Measurements from ENCODE around the gene CASP10.
"Not testable (repeated sequence)": the region's sequence is repeated elsewhere in the genome, so short reads cannot be mapped to it uniquely, and the experiment has no call there.

Gene CASP10

DNA sequence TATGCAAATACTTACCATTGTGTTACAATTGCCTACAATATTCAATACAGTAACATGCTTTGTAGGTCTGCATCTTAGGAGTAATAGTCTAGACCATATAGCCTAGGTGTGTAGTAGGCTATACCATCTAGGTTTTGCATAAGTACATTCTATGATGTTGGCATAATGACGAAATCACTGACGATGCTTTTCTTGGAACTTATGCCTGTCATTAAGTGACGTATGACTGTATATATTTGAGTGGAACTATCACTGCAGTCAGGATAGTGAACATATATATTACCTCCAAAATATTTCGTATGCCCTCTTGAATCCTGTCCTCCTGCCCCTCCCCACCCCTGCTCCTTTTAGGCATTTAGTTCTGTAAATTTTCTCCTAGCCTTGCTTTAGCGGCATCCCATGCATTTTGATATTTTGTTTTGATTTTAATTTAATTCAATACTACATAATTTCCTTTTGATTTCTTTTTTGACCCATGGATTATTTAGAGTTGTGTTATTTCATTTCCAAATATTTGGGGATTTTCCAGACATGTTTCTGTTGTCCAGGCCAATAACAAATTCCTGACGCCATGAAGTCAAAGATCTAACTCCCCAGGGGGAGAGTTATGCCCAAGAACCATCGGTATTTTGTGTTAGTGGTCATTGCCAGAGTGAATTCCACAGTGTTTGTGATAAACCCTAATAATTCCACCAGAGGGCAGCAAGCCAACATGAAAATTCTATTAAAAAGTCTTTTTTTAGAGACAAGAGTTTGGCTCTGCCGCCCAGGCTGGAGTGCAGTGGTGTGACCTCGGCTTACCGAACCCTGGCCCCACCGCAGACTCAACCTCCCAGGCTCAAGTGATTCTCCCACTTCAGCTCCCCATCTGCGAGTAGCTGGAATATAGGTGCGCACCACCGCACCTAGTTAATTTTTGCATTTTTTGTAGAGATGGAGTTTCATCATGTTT, 53.2 kb downstream of the CASP10 start:
- peak; percentile 29 for DNase-seq

GRCh38 chr2:201237486-201238123, 54.7 kb downstream of the CASP10 start:
- DNase-seq = no peak

GRCh38 chr2:201239167-201239935, 56.4 kb downstream of the CASP10 start:
- not testable (repeated sequence) for DNase-seq

- DNase-seq = no peak
Observed at GRCh38 chr2:201242571-201243277, 59.8 kb downstream of the CASP10 start.

DNA sequence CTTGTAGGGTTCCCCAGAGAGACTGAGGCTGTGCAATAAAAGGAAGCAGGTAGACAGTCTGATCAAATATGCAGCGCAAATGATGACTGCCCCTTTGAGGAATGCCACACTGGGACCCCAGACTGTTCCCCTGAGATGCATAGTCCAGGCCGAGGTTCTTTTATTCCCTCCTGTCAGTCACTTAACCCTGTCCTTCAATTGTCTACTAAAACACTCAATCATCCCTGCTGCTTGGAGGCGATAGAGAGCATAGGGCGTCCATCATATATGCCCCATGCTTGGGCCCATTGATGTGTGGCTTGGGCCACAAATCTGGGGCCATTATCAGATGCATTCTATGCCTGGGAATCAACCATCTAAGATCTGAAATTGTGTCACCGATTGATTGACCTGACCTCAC, 61.9 kb downstream of the CASP10 start:
- DNase-seq = no peak

DNA sequence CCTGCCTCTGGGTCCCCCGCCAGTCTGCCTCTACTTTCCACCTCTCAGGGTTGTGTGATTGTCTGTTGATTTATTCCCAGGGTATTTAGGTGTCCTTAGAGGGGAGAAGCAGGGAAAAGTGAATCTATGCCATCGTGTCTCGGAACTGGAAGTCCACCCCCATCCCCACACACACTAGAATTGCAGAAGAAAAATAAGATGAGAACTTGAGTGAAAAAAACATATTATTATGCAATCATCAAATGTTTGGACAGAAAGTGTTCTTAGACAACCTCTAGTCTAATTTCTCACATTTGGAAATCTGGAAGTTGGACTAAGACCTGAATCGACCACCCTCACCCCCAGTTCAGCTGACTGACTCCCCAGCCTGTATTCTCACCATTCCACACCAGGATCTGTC, 63.3 kb downstream of the CASP10 start:
- DNase-seq = no peak

GRCh38 chr2:201248288-201248844, 65.4 kb downstream of the CASP10 start:
- no peak for DNase-seq

GRCh38 chr2:201249889-201250288, 66.9 kb downstream of the CASP10 start:
- DNase-seq = no peak

- DNase-seq = no peak
Observed at GRCh38 chr2:201250741-201251140, 67.8 kb downstream of the CASP10 start.

- no peak for DNase-seq
Observed at GRCh38 chr2:201254081-201254730, 71.3 kb downstream of the CASP10 start.

DNA sequence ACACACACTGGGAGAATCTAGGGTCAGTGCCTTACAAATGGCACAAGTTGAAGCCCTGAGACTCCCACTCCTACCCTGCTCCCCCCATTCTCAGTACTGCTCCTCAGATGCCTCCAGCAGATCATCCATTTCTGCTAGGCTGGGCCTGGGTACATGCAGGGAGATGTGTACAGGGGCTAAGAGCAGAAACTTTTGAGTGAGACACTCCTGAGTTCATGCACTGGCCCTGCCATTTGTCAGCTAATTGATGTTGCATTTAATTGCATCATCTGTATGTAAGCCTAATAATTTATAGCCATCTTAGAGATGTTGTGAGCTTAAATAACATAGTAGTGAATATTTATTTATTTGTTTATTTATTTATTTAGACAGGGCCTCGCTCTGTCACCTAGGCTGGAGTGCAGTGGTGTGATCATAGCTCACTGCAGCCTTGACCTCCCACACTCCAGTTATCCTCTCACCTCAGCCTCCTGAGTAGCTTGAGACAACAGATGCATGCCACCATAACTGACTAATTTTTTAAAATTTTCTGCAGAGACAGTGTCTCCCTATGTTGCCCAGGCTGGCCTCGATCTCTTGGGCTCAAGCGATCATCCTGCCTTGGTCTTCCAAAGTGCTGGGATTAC, 72.6 kb downstream of the CASP10 start:
- DNase-seq = no peak

GRCh38 chr2:201256082-201256481, 73.1 kb downstream of the CASP10 start:
- no peak for DNase-seq

- DNase-seq = peak; percentile 35
Observed at GRCh38 chr2:201257381-201257955, 74.5 kb downstream of the CASP10 start.

- DNase-seq = peak; percentile 55
Observed at GRCh38 chr2:201257956-201258665, 75.2 kb downstream of the CASP10 start.

DNA sequence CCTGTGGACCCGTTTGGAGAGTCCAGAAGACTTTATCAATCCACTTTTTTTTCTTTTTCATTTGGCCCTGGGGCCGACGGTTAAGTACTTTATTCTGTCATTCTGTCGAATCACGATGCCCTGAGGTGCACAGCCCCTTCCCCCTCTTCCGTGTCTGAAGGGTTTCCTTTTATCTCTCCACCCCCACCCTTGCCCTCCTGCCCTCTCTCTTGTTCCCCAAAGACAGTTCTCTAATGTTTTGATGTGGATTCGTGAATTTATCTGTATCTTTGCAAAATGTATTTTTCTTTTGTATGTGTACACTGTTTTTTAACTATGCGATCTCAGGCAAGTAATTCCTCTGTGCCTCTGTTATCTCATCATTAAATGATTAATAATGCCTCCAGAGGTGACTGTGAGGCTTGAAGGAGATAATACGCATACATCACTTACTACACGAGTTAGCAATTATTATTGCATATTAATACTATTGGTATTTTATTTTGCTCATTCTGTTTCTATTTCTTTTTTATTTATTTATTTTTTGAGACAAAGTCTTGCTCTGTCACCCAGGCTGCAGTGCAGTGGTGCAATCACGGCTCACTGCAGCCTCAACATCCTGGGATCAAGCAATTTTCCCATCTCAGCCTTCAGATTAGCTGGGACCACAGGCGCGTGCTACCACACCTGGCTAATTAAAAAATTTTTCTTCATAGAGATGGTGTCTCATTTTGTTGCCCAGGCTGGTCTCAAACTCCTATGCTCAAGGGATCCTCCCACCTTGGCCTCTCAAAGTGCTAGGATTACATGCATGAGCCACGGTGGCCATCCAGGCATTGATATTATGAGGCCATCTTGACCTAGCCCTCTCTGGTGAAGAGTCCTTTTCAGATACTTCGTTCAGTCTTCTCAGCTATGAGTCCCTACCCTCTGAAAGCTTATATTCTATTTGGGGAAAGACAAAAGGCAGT, 76.0 kb downstream of the CASP10 start:
- no peak for DNase-seq

GRCh38 chr2:201260302-201260800, 77.4 kb downstream of the CASP10 start, which contains the start of gene CASP8:
TSS of gene CASP8 (plus strand) at chr2:201260536. CDS start at chr2:201266487, 5,951 bp downstream.
- no peak for DNase-seq

GRCh38 chr2:201261471-201261870, 78.5 kb downstream of the CASP10 start:
- DNase-seq = no peak

DNA sequence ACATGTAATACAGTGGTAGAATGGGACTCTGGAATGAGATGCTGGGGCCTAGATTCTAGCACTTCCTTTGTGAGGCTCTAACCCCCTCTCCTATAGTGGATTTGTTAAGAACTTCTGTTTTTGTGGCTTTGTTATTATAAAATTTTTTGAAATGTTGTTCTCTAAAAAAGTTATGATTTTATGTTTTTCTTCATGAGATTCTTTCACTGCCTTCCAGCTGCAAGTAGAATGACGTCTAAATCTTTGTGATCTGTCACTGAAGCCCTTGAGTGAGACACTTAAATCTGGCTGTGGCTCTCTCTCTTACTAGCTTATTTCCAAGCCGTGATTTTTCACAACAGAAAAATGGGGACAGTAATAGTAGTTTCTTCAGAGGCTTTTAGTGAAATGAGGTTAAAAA, 79.0 kb downstream of the CASP10 start:
- no peak for DNase-seq

DNA sequence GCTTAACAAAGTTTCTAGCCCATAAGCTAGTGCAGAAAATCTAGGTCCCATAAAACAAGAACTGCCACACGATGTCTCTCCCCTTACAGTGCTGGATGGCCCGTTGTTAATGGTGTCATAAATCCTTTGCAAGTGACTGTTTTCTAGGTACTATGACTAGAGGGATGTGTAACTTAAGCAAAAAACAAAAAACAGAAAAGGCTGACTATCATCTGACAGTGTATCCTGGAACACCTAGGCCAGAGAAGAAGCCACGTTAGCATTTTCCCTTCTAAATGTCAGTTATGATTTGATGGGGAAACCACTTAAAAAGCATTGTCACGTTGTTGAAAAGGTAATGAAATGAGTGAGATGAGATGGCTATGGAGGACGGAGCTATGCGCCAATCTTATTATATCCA, 79.8 kb downstream of the CASP10 start:
- no peak for DNase-seq
